Parathyroid adenoma (tissue), 2 donors: ENCODE results near the gene ADSL.

Experiments used
- H2AFZ ChIP-seq: fragments of 300-600 bp; sonication (generic); one replicate; pipeline ENCODE4 v1.7.0; 2017; ENCODE audit warnings: antibody characterized with exemption, mild to moderate bottlenecking
- H3K27ac ChIP-seq: fragments of 300-600 bp; sonication (generic); one replicate; pipeline ENCODE4 v1.7.0; 2017
- H3K27me3 ChIP-seq: fragments of 300-600 bp; sonication (generic); one replicate; pipeline ENCODE4 v1.7.0; 2017; ENCODE audit warnings: low read length; ENCODE audit not compliant: control insufficient read depth, insufficient read depth
- H3K36me3 ChIP-seq: fragments of 300-600 bp; sonication (generic); one replicate; pipeline ENCODE4 v1.7.0; 2017; ENCODE audit warnings: low read length; ENCODE audit not compliant: control insufficient read depth, insufficient read depth
- H3K4me1 ChIP-seq: fragments of 300-600 bp; sonication (generic); one replicate; pipeline ENCODE4 v1.7.0; 2017; ENCODE audit warnings: control low read depth
- H3K4me2 ChIP-seq: fragments of 300-600 bp; sonication (generic); one replicate; pipeline ENCODE4 v1.7.0; 2017; ENCODE audit warnings: low read length
- H3K4me3 ChIP-seq: fragments of 300-600 bp; sonication (generic); one replicate; pipeline ENCODE4 v1.7.0; 2017; ENCODE audit warnings: low read depth, low read length
- H3K79me2 ChIP-seq: fragments of 300-600 bp; sonication (generic); one replicate; pipeline ENCODE4 v1.7.0; 2017; ENCODE audit warnings: control low read depth
- H3K9ac ChIP-seq: fragments of 300-600 bp; sonication (generic); one replicate; pipeline ENCODE4 v1.7.0; 2017; ENCODE audit warnings: mild to moderate bottlenecking
- H3K9me3 ChIP-seq: fragments of 300-600 bp; sonication (generic); one replicate; pipeline ENCODE4 v1.7.0; 2017; ENCODE audit warnings: low read length; ENCODE audit not compliant: control insufficient read depth
- TF ChIP-seq, protein P1 (sequence below): fragments of 300-600 bp; sonication (generic); IDR thresholded peaks from one replicate; pipeline ENCODE4 v1.7.0; 2017; ENCODE audit warnings: antibody characterized with exemption, mild to moderate bottlenecking
- donor health status: primary hyperparathyroidism.

ADSL gene

DNA sequence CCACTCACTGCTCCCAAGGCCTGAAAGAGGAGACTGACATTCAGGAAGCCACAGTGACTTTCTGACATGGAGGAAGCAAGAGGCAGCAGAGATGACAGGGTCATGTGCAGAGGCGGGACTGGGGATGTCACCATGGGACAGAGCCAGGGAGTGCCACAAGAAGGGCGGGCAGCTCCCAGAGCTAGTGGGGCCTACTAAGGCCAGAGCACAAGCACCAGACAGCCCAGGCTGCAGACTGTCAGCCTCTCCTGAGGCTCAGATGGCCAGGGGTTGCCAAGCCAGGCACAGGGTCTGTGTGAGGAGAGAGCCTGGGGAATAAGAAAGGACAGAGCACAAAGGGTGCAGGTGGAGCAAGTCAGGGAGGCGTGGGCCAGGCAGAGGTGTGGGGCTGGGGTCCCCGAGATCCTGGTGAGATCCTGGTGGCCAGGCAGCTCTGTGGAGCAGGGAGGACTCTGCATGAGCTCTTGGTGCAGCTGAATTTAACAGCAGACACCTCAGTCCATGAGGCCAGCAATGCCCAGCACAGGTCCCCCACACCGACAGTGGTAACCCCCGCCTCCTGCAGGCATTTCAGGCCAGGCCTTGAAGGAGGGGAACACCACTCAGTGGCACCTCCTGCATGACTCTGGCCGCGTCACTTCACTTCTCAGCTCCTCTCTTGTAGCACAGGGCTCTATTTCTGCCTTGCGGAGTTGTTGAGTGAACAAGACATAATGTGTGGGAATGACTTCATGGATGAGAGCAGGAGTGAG lies 76.4 kb downstream of the ADSL start:
- H3K36me3 ChIP-seq, result no peaks in the 10 kb centered on the region
- no peaks in the 10 kb centered on the region for H3K79me2 ChIP-seq
- TF ChIP-seq, protein P1, sequence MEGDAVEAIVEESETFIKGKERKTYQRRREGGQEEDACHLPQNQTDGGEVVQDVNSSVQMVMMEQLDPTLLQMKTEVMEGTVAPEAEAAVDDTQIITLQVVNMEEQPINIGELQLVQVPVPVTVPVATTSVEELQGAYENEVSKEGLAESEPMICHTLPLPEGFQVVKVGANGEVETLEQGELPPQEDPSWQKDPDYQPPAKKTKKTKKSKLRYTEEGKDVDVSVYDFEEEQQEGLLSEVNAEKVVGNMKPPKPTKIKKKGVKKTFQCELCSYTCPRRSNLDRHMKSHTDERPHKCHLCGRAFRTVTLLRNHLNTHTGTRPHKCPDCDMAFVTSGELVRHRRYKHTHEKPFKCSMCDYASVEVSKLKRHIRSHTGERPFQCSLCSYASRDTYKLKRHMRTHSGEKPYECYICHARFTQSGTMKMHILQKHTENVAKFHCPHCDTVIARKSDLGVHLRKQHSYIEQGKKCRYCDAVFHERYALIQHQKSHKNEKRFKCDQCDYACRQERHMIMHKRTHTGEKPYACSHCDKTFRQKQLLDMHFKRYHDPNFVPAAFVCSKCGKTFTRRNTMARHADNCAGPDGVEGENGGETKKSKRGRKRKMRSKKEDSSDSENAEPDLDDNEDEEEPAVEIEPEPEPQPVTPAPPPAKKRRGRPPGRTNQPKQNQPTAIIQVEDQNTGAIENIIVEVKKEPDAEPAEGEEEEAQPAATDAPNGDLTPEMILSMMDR, result no peak
- no peaks in the 10 kb centered on the region for H3K27me3 ChIP-seq
- no peak overlapping the region for H3K27ac ChIP-seq
- no peak overlapping the region for H3K4me2 ChIP-seq
- no peak overlapping the region for H3K4me3 ChIP-seq
- no peaks in the 10 kb centered on the region for H3K9me3 ChIP-seq
- H2AFZ ChIP-seq, result no peak overlapping the region
- no peaks in the 10 kb centered on the region for H3K4me1 ChIP-seq
- no peak overlapping the region for H3K9ac ChIP-seq

DNA sequence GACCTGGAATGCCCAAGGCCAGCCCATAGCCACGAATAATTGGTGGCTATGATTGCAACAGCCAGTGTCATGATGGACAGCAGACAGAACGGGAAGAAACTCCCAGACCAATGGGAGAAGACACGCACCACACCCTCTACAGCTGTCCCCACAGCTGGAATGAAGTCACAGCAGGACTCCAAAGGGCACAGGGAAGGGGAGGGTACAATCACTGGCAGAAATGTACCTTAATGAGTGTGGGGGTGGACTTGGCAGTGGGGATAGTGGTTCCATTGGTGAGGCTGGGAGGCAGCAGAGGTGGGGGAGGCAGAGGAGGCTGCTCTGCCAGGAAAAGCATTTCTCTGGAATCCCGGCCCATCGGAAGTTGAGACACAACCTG lies 77.0 kb downstream of the ADSL start:
- Histone ChIP-seq H3K27me3 (no peaks in the 10 kb centered on the region), H3K27ac (no peak overlapping the region), H3K4me2 (no peak overlapping the region), H2AFZ (no peak overlapping the region), H3K4me1 (no peaks in the 10 kb centered on the region), H3K79me2 (no peaks in the 10 kb centered on the region), H3K36me3 (no peaks in the 10 kb centered on the region), H3K9me3 (no peaks in the 10 kb centered on the region), H3K4me3 (no peak overlapping the region), H3K9ac (no peak overlapping the region)
- TF ChIP-seq, protein P1, result no peak

DNA sequence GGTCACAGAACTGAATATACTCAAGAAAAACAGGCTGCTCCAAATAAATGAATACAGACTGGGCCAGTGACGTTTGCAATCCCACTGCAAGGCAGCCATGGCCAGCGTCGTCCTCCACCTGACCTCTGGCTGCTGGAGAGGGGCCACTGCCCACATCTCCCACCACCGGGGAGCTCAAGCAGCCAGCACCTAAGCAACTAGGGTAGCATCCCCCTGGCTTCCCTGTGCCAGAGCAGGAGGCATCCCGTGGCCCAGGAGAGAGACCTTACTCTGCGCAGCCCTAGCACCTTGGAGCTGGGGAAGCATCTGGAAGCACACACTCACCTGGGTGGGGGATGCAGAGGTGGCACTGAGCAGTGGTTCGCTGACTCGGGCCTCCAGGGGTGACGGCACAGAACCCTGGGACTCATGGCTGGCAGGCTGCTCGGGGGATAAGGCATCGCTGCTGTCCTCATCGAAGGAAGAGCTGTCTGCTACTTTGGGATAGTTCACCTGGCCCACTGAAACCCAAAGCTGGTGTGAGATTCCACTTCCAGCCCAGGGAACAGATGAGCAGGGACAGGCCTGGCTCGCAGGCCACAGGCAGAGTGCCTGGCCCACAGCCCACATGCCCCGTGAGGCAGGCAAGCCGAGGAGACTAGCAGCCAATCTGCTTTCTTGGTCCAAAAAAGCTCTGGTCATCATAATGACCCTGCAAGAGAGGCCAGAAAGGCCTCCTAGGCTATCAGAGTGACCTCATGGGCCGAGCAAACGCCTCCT lies 77.8 kb downstream of the ADSL start:
- no peaks in the 10 kb centered on the region for H3K27me3 ChIP-seq
- H3K4me1 ChIP-seq, result no peaks in the 10 kb centered on the region
- H2AFZ ChIP-seq, result no peak overlapping the region
- no peak overlapping the region for H3K4me3 ChIP-seq
- H3K79me2 ChIP-seq, result no peaks in the 10 kb centered on the region
- no peak overlapping the region for H3K27ac ChIP-seq
- TF ChIP-seq, protein P1, result no peak
- H3K4me2 ChIP-seq, result no peak overlapping the region
- H3K9me3 ChIP-seq, result no peaks in the 10 kb centered on the region
- H3K9ac ChIP-seq, result no peak overlapping the region
- no peaks in the 10 kb centered on the region for H3K36me3 ChIP-seq

DNA sequence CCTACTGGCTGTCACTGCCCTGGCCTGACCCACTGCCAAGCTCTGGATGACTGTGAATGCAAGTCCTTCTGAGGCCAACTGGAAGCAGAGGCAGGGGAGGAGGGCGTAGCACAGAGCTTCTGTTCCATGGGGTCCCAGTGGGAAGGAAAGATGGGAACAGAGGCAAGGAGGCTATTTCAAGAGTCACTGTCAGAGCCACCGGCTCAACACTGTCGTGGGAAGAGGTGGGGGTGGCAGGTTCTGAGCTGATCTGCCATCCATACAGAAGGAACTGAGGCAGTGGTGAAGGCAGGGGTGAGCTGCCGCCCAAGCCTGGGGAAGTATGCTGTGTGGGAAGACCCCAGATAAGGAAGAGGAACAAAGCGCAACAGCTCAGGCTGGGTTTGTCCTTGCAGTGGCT lies 78.8 kb downstream of the ADSL start:
- Histone ChIP-seq H3K79me2 (no peaks in the 10 kb centered on the region), H3K4me3 (no peak overlapping the region), H3K36me3 (no peaks in the 10 kb centered on the region), H3K9ac (no peak overlapping the region), H3K4me2 (no peak overlapping the region), H2AFZ (no peak overlapping the region), H3K9me3 (no peaks in the 10 kb centered on the region), H3K27ac (no peak overlapping the region), H3K27me3 (no peaks in the 10 kb centered on the region), H3K4me1 (no peaks in the 10 kb centered on the region)
- TF ChIP-seq, protein P1, result no peak
